ENCODE results near the gene PSME4. TPM values are rescaled to one million over a fixed set of nuclear protein-coding genes. Genes with fewer than 3 reads are reported as not detected.
A peak's percentile ranks its signal among the peaks of the same experiment; 100 is the strongest.

The PSME4 gene
- polyA plus RNA-seq, 6 donors from 2014 or later, result 5.2 to 12.4 (median 7.2) TPM

GRCh38 chr2:53905396-53905795 is 65.4 kb downstream of the PSME4 start:
- ATAC-seq (ENCODE audit: low read depth in 2 of 2) (no peak), DNase-seq (no peak)
- peaks cover 28 to 48% of the 10 kb centered on the region in 2 donors for H3K36me3 Mint-ChIP-seq
- H3K9me3 Mint-ChIP-seq, result no peaks in the 10 kb centered on the region
- no peak overlapping the region for H3K4me3 Mint-ChIP-seq
- no peaks in the 10 kb centered on the region for H3K27me3 Mint-ChIP-seq
- no peak overlapping the region for H3K27ac Mint-ChIP-seq
- peaks cover 0 to 8% (median 3%) of the 10 kb centered on the region in 3 donors for H3K4me1 Mint-ChIP-seq

GRCh38 chr2:53903011-53903410 is 67.8 kb downstream of the PSME4 start:
- Mint-ChIP-seq H3K9me3 (no peaks in the 10 kb centered on the region), H3K36me3 (peaks cover 33 to 50% of the 10 kb centered on the region in 2 donors), H3K27me3 (no peaks in the 10 kb centered on the region), H3K4me3 (no peak overlapping the region), H3K27ac (peak overlapping the region in 4 of 6 donors; percentile 38 to 73 (median 58)), H3K4me1 (peaks cover 0 to 8% (median 0%) of the 10 kb centered on the region in 3 donors)
- DNase-seq, result no peak
- ATAC-seq (ENCODE audit: low read depth in 2 of 2), result no peak

GRCh38 chr2:53901192-53901591 is 69.6 kb downstream of the PSME4 start:
- Mint-ChIP-seq H3K27me3 (no peaks in the 10 kb centered on the region), H3K4me3 (no peak overlapping the region), H3K4me1 (peaks cover 0 to 8% (median 0%) of the 10 kb centered on the region in 3 donors), H3K27ac (peak overlapping the region in 2 of 6 donors; percentile 42 to 59), H3K36me3 (peaks cover 28 to 36% of the 10 kb centered on the region in 2 donors), H3K9me3 (no peaks in the 10 kb centered on the region)
- ATAC-seq (ENCODE audit: low read depth in 2 of 2) (no peak), DNase-seq (no peak)

DNA sequence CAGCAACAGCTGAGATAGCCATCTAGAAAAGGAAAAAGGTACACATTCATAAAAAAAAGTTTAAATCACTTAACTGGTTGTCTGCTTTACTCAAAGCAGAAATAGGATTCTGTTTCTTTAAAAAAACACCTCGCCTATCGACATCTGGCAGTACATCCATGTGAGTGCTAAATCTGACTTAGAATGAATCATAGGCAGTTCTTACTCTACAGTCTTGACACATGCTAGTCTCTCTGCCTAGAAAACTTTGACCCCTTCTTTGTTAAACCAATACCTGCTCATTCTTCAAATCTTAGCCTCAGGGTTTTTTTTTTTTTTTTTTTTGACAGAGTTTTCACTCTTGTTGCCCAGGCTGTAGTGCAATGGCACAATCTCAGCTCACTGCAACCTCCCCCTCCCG is 73.9 kb downstream of the PSME4 start:
- Mint-ChIP-seq H3K27me3 (no peaks in the 10 kb centered on the region), H3K27ac (peak overlapping the region in 2 of 6 donors; percentile 37 to 92), H3K4me1 (no peaks in the 10 kb centered on the region), H3K9me3 (no peaks in the 10 kb centered on the region), H3K4me3 (no peak overlapping the region), H3K36me3 (peaks cover 32 to 33% of the 10 kb centered on the region in 2 donors)
- DNase-seq, result no peak
- no peak for ATAC-seq (ENCODE audit: low read depth in 2 of 2)

- no peaks in the 10 kb centered on the region for H3K27me3 Mint-ChIP-seq
- H3K4me1 Mint-ChIP-seq, result no peaks in the 10 kb centered on the region
- ATAC-seq (ENCODE audit: low read depth in 2 of 2), result no peak
- H3K4me3 Mint-ChIP-seq, result no peak overlapping the region
- H3K36me3 Mint-ChIP-seq, result peaks cover 43 to 47% of the 10 kb centered on the region in 2 donors
- peak overlapping the region in 2 of 6 donors; percentile 16 to 57 for H3K27ac Mint-ChIP-seq
- DNase-seq, result no peak
- no peaks in the 10 kb centered on the region for H3K9me3 Mint-ChIP-seq
Observed at GRCh38 chr2:53886406-53887280, 84.2 kb downstream of the PSME4 start.

- Mint-ChIP-seq H3K27ac (no peak overlapping the region), H3K36me3 (peaks cover 38 to 56% of the 10 kb centered on the region in 2 donors), H3K9me3 (no peaks in the 10 kb centered on the region), H3K4me3 (no peak overlapping the region), H3K4me1 (no peaks in the 10 kb centered on the region), H3K27me3 (no peaks in the 10 kb centered on the region)
- ATAC-seq (ENCODE audit: low read depth in 2 of 2) (no peak), DNase-seq (no peak)
Observed at GRCh38 chr2:53884883-53885282, 85.9 kb downstream of the PSME4 start.

DNA sequence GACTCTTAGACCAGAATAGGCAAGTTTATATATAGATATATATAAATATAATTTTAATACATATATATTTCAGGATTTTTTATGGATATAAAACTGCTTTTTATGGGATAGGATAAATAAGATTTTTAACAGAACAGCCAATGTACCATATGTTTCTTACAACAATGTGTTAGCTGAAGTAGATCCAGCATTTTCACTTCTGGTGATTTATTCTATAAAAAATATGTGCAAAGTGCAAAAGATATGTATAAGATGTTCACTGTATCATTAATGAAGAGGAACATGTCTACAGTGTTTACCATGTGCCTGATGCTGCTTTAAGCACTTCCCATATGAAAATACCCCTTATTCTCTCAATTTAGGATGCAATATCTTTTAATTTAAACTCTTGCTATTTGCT is 88.8 kb downstream of the PSME4 start:
- Mint-ChIP-seq H3K27me3 (no peaks in the 10 kb centered on the region), H3K27ac (peak overlapping the region in 1 of 6 donors; percentile 28), H3K4me1 (no peaks in the 10 kb centered on the region), H3K4me3 (no peak overlapping the region), H3K9me3 (no peaks in the 10 kb centered on the region), H3K36me3 (peaks cover 35 to 59% of the 10 kb centered on the region in 2 donors)
- DNase-seq (no peak), ATAC-seq (ENCODE audit: low read depth in 2 of 2) (no peak)

DNA sequence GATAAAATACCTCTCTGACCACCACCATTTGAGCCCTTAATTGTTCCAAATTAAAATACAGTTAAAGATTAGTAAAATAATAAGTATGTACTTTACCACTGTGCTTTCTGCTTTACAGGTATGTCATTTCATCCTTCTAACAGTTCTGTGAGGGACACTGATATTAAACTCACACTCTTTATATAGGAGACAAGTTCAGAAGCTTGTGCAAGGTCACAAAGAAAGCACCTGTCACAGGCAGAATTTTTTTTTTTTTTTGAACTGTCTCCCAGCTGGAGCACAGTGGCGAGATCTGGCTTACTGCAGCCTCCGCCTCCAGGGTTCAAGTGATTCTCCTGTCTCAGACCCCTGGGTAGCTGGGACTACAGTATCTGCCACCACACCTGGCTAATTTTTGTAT is 89.4 kb downstream of the PSME4 start:
- no peak overlapping the region for H3K4me3 Mint-ChIP-seq
- peak overlapping the region in 5 of 6 donors; percentile 21 to 86 (median 36) for H3K27ac Mint-ChIP-seq
- H3K4me1 Mint-ChIP-seq, result no peaks in the 10 kb centered on the region
- H3K9me3 Mint-ChIP-seq, result no peaks in the 10 kb centered on the region
- no peaks in the 10 kb centered on the region for H3K27me3 Mint-ChIP-seq
- ATAC-seq (ENCODE audit: low read depth in 2 of 2) (no peak), DNase-seq (no peak)
- H3K36me3 Mint-ChIP-seq, result peaks cover 29 to 53% of the 10 kb centered on the region in 2 donors

DNA sequence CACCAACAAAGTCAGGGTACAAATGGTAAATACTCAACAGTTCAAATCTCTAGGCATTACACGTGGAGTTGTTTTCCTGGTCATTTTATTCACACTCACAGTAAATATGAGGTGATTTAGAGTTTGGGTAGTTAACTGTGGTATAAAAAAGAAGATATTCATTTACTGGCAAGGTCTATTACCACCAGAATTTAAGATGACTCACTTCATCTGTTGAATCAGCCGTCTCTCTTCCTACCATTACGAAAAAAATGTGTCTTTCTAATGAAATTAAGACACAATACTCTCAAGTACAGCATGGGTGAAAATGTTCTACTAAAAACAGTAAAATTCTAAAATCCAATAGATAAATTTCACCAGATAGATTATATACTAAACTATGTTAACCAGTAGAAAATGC is 90.0 kb downstream of the PSME4 start:
- DNase-seq, result no peak
- peak overlapping the region in 1 of 6 donors; percentile 70 for H3K27ac Mint-ChIP-seq

DNA sequence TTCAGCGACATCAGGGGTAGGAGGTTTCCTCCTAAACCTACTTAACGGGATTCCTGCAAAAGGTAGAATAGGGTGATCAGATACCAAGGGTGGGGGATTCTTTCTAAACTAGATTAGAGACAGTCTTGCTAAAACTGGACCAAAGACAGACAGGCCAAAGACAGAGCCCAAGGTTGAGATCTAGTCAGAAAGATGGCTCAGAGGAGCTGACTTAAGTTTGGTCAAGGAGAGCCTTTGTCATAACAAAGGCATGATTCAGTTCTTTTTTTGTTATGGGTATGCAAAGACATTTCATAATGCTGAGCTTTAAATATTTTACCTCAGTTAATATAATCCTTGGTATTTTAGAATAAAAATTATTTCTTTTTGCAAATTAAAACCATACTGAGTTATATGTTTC is 93.2 kb downstream of the PSME4 start:
- Mint-ChIP-seq H3K27ac (peak overlapping the region in 1 of 6 donors; percentile 57), H3K9me3 (no peaks in the 10 kb centered on the region), H3K36me3 (peaks cover 0 to 52% of the 10 kb centered on the region in 2 donors), H3K27me3 (no peaks in the 10 kb centered on the region), H3K4me1 (no peaks in the 10 kb centered on the region), H3K4me3 (no peak overlapping the region)
- ATAC-seq (ENCODE audit: low read depth in 2 of 2), result no peak
- no peak for DNase-seq

More for the DNA sequence above, 90.0 kb downstream of the PSME4 start:
- H3K36me3 Mint-ChIP-seq, result peaks cover 24 to 58% of the 10 kb centered on the region in 2 donors
- H3K27me3 Mint-ChIP-seq, result no peaks in the 10 kb centered on the region
- no peak for ATAC-seq (ENCODE audit: low read depth in 2 of 2)
- H3K4me3 Mint-ChIP-seq, result no peak overlapping the region
- H3K9me3 Mint-ChIP-seq, result no peaks in the 10 kb centered on the region
- no peaks in the 10 kb centered on the region for H3K4me1 Mint-ChIP-seq

DNA sequence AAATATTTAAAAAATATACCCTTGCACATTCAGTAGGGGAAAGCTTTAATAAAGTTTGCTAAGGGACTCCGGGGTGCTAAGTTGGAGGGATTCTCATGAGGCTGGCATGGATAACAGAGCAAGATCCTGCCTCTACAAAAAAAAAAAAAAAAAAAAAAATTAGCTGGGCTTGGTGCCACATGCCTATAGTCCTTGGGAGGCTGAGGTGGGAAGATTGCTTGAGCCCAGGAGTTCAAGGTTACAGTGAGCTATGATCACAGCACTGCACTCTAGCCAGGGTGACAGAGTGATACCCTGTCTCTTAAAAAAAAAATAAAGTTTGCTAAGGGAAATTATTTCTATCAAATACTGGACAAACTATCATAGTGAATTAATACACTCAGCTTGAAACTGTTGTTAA is 93.7 kb downstream of the PSME4 start:
- no peak for ATAC-seq (ENCODE audit: low read depth in 2 of 2)
- Mint-ChIP-seq H3K36me3 (peaks cover 0 to 48% of the 10 kb centered on the region in 2 donors), H3K9me3 (no peaks in the 10 kb centered on the region), H3K4me3 (no peak overlapping the region), H3K27me3 (no peaks in the 10 kb centered on the region), H3K27ac (peak overlapping the region in 1 of 6 donors; percentile 57), H3K4me1 (no peaks in the 10 kb centered on the region)
- DNase-seq, result no peak

DNA sequence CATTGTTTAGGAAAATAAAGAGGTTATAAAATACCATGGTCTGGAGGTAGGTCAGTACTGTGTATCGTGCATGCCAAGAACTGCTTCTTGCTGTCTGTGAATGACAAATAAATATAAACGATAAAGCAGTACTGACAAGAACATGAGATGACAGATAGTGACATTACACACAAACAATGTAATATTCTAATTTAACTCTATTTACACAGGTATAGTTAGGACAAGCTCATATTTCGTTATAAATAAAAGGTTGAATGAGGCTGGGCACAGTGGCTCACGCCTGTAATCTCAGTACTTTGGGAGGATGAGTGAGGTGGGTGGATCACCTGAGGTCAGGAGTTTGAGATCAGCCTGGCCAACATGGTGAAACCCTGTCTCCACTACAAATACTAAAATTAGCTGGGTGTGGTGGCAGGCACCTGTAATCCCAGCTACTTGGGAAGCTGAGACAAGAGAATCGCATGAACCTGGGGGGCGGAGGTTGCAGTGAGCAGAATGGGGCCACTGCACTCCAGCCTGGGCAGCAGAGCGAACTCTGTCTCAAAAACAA is 96.3 kb downstream of the PSME4 start:
- Mint-ChIP-seq H3K4me3 (no peak overlapping the region), H3K36me3 (peaks cover 0 to 35% of the 10 kb centered on the region in 2 donors), H3K27me3 (no peaks in the 10 kb centered on the region), H3K4me1 (no peaks in the 10 kb centered on the region), H3K9me3 (no peaks in the 10 kb centered on the region), H3K27ac (no peak overlapping the region)
- DNase-seq (no peak), ATAC-seq (ENCODE audit: low read depth in 2 of 2) (no peak)

DNA sequence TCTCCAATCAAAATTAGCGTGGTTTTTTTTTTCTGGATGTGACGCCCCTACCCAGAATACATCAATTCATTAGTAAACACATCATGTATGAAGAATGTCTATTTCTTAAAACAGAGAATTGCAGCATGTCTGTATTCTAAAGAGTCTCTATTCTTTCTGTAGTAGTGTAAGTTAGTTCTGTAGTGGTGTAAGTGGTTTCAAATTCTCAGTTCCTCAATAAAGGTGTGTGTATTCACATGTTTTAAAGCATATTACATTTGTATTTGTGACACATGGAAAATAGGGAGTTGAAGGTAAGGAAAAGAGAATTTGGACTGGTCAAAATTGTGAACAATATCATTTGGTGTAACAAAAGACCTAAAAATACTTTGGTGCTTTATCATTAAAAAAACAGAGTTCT is 103.0 kb downstream of the PSME4 start:
- Mint-ChIP-seq H3K4me1 (no peaks in the 10 kb centered on the region), H3K36me3 (peaks cover 8 to 23% of the 10 kb centered on the region in 2 donors)

DNA sequence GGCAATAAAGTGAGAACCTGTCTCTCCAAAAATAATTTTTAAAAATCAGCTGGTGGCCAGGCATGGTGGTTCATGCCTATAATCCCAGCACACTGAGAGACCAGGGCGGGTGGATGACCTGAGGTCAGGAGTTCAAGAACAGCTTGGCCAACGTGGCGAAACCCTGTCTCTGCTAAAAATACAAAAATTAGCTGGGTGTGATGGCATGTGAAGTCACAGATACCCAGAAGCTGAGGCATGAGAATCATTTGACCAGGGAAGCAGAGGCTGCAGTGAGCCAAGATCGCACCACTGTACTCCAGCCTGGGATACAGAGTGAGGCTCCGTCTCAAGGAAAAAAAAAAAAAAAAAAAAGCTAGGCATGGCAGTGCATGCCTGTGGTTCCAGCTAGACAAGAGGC is 103.6 kb downstream of the PSME4 start:
- Mint-ChIP-seq H3K27ac (no peak overlapping the region), H3K36me3 (peaks cover 8 to 26% of the 10 kb centered on the region in 2 donors), H3K9me3 (no peaks in the 10 kb centered on the region), H3K4me3 (no peak overlapping the region), H3K27me3 (no peaks in the 10 kb centered on the region), H3K4me1 (no peaks in the 10 kb centered on the region)
- ATAC-seq (ENCODE audit: low read depth in 2 of 2) (no peak), DNase-seq (no peak)

More for the DNA sequence above, 103.0 kb downstream of the PSME4 start:
- H3K4me3 Mint-ChIP-seq, result no peak overlapping the region
- H3K9me3 Mint-ChIP-seq, result no peaks in the 10 kb centered on the region
- ATAC-seq (ENCODE audit: low read depth in 2 of 2) (no peak), DNase-seq (no peak)
- H3K27ac Mint-ChIP-seq, result peak overlapping the region in 2 of 6 donors; percentile 39 to 66
- H3K27me3 Mint-ChIP-seq, result no peaks in the 10 kb centered on the region
